ENCODE data around the gene RAX2.
"Not testable (repeated sequence)": the region's sequence is repeated elsewhere in the genome, so short reads cannot be mapped to it uniquely, and the experiment has no call there.

The RAX2 gene

DNA sequence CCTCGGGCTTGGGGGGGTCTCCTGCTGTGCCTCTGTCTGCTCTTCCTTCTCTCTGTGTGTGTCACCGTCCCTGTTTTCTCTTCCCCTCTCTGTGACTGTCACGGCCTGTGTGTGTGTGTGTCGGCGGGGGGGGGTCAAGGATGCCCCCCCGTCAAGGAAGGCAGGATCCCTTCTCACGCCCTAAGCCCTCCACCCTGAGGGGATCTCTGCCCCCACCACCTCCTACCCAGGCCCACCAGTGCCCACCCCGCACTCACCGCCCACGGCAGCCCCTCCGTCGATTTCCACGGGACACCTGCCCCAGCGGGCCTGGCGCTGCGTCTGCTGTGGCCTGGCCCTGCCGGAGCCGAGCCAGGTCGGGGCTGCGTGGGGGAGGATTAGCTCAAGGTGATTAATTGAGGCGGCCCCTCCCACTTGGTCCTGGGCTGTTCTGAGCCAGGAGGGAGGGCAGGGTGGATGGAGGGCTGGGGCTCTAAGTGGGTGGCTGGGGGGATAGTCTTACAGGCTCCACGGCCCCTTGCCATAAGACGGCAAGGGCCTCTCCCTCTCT lies at the start of gene RAX2:
Gene RAX2, minus strand, starts transcription at position 323 of the 550 bp plus-strand sequence. CDS start 486 bp downstream, outside the sequence.
- TF ChIP-seq, protein P1, sequence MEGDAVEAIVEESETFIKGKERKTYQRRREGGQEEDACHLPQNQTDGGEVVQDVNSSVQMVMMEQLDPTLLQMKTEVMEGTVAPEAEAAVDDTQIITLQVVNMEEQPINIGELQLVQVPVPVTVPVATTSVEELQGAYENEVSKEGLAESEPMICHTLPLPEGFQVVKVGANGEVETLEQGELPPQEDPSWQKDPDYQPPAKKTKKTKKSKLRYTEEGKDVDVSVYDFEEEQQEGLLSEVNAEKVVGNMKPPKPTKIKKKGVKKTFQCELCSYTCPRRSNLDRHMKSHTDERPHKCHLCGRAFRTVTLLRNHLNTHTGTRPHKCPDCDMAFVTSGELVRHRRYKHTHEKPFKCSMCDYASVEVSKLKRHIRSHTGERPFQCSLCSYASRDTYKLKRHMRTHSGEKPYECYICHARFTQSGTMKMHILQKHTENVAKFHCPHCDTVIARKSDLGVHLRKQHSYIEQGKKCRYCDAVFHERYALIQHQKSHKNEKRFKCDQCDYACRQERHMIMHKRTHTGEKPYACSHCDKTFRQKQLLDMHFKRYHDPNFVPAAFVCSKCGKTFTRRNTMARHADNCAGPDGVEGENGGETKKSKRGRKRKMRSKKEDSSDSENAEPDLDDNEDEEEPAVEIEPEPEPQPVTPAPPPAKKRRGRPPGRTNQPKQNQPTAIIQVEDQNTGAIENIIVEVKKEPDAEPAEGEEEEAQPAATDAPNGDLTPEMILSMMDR (IDR thresholded peaks at IDR 0.05; ENCODE audit: insufficient read depth, low read depth, low read length, missing control alignments), result no peak
- no peak within 1 kb of the TSS for H3K4me3 ChIP-seq (ENCODE audit: low read depth, low read length)
- no peak for DNase-seq (ENCODE audit: low read depth)

- TF ChIP-seq, protein P1 (IDR thresholded peaks at IDR 0.05; ENCODE audit: insufficient read depth, low read depth, low read length, missing control alignments), result no peak
- H3K4me3 ChIP-seq (ENCODE audit: low read depth, low read length), result no peak overlapping the region
- DNase-seq (ENCODE audit: low read depth), result no peak
Measured at GRCh38 chr19:3821156-3821555, 49.1 kb upstream of the RAX2 start.

GRCh38 chr19:3819989-3820388 lies 48.0 kb upstream of the RAX2 start:
- TF ChIP-seq, protein P1 (IDR thresholded peaks at IDR 0.05; ENCODE audit: insufficient read depth, low read depth, low read length, missing control alignments), result no peak
- no peak overlapping the region for H3K4me3 ChIP-seq (ENCODE audit: low read depth, low read length)
- DNase-seq (ENCODE audit: low read depth), result no peak

GRCh38 chr19:3818918-3819317 lies 46.9 kb upstream of the RAX2 start:
- H3K4me3 ChIP-seq (ENCODE audit: low read depth, low read length), result no peak overlapping the region
- DNase-seq (ENCODE audit: low read depth), result no peak
- TF ChIP-seq, protein P1 (IDR thresholded peaks at IDR 0.05; ENCODE audit: insufficient read depth, low read depth, low read length, missing control alignments), result no peak

DNA sequence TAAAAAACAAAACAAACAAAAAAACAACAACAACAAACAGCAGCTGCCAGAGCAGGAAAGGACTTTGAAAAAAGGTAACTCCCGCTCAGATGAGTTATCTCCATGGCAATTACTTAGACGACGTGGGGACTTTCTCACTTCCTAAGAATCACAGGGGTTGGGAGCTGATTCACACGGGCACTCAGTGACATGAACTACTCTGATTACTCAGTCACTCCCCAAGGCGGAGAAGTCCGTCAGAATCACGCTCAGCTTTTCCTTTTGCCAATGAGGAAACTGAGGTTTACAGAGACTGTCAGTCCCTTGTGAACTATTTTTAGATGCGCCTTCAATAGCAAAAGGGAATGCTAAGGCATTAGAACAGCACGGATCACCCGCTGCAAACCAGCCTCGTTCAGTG lies 46.4 kb upstream of the RAX2 start:
- no peak for DNase-seq (ENCODE audit: low read depth)
- TF ChIP-seq, protein P1 (IDR thresholded peaks at IDR 0.05; ENCODE audit: insufficient read depth, low read depth, low read length, missing control alignments), result no peak
- no peak overlapping the region for H3K4me3 ChIP-seq (ENCODE audit: low read depth, low read length)

GRCh38 chr19:3817761-3818160 lies 45.7 kb upstream of the RAX2 start:
- no peak overlapping the region for H3K4me3 ChIP-seq (ENCODE audit: low read depth, low read length)
- TF ChIP-seq, protein P1 (IDR thresholded peaks at IDR 0.05; ENCODE audit: insufficient read depth, low read depth, low read length, missing control alignments), result no peak
- DNase-seq (ENCODE audit: low read depth), result no peak

- TF ChIP-seq, protein P1 (IDR thresholded peaks at IDR 0.05; ENCODE audit: insufficient read depth, low read depth, low read length, missing control alignments), result no peak
- H3K4me3 ChIP-seq (ENCODE audit: low read depth, low read length), result no peak overlapping the region
- DNase-seq (ENCODE audit: low read depth), result no peak
Measured at GRCh38 chr19:3816566-3817218, 44.7 kb upstream of the RAX2 start.

DNA sequence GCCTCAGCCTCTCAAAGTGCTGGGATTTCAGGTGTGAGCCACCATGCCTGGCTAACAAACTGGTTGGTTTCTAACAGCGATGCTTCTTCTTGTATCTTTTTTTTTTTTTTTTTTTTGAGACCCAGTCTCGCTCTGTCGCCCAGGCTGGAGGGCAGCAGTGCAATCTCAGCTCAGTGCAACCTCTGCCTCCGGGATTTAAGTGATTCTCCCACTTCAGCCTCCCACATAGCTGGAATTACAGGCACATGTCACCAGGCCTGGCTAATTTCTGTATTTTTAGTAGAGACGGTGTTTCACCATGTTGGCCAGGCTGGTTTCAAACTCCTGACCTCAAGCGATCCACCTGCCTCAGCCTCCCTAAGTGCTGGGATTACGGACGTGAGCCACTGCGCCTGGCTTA lies 44.1 kb upstream of the RAX2 start:
- DNase-seq (ENCODE audit: low read depth), result not testable (repeated sequence)

More for the DNA sequence above, 44.1 kb upstream of the RAX2 start:
- not testable (repeated sequence) for H3K4me3 ChIP-seq (ENCODE audit: low read depth, low read length)

Data from GM12865 (cell line).